Effector memory CD4-positive, alpha-beta T cell (primary cell): ENCODE results near the gene GUCA2A.

Experiments
- DNase-seq, 3 donors: peaks; one replicate each; pipeline ENCODE4 v3.0.0-alpha.2; 2020
- H3K27ac ChIP-seq: 2 replicates; pipeline ENCODE4 v1.7.0; 2013; ENCODE audit warnings: mild to moderate bottlenecking, low read length, moderate library complexity; ENCODE audit not compliant: insufficient read depth, poor library complexity, severe bottlenecking
- H3K27me3 ChIP-seq: replicated peaks from 2 replicates; pipeline ENCODE4 v1.7.0; 2013; ENCODE audit warnings: mild to moderate bottlenecking, low read length; ENCODE audit not compliant: insufficient read depth, control insufficient read depth, poor library complexity, severe bottlenecking
- H3K36me3 ChIP-seq: 2 replicates; pipeline ENCODE4 v1.7.0; 2013; ENCODE audit warnings: mild to moderate bottlenecking, low read length, moderate library complexity; ENCODE audit not compliant: control insufficient read depth, insufficient read depth
- H3K4me1 ChIP-seq: 2 replicates; pipeline ENCODE4 v1.7.0; 2013; ENCODE audit warnings: low read length, mild to moderate bottlenecking; ENCODE audit not compliant: control insufficient read depth, insufficient read depth, poor library complexity, severe bottlenecking
- H3K4me3 ChIP-seq: 2 replicates; pipeline ENCODE4 v1.7.0; 2013; ENCODE audit warnings: low read length, low read depth, mild to moderate bottlenecking; ENCODE audit not compliant: insufficient read depth, poor library complexity, severe bottlenecking
- H3K9me3 ChIP-seq: 2 replicates; pipeline ENCODE4 v1.7.0; 2013; ENCODE audit warnings: mild to moderate bottlenecking, low read length, moderate library complexity; ENCODE audit not compliant: control insufficient read depth

GUCA2A gene

GRCh38 chr1:42117214-42117613, 47.3 kb downstream of the GUCA2A start:
- no peaks in the 10 kb centered on the region for H3K9me3 ChIP-seq
- H3K4me1 ChIP-seq = no peaks in the 10 kb centered on the region
- H3K36me3 ChIP-seq = no peaks in the 10 kb centered on the region
- DNase-seq = no peak
- H3K27ac ChIP-seq = no peak overlapping the region
- no peaks in the 10 kb centered on the region for H3K27me3 ChIP-seq
- H3K4me3 ChIP-seq = no peak overlapping the region

- H3K4me3 ChIP-seq = no peak overlapping the region
- no peaks in the 10 kb centered on the region for H3K4me1 ChIP-seq
- no peak overlapping the region for H3K27ac ChIP-seq
- H3K9me3 ChIP-seq = no peaks in the 10 kb centered on the region
- H3K27me3 ChIP-seq = no peaks in the 10 kb centered on the region
- H3K36me3 ChIP-seq = no peaks in the 10 kb centered on the region
- no peak for DNase-seq
Observed at GRCh38 chr1:42114229-42114628, 50.3 kb downstream of the GUCA2A start.
